ENCODE results near the gene MRPL55.

MRPL55 gene

DNA sequence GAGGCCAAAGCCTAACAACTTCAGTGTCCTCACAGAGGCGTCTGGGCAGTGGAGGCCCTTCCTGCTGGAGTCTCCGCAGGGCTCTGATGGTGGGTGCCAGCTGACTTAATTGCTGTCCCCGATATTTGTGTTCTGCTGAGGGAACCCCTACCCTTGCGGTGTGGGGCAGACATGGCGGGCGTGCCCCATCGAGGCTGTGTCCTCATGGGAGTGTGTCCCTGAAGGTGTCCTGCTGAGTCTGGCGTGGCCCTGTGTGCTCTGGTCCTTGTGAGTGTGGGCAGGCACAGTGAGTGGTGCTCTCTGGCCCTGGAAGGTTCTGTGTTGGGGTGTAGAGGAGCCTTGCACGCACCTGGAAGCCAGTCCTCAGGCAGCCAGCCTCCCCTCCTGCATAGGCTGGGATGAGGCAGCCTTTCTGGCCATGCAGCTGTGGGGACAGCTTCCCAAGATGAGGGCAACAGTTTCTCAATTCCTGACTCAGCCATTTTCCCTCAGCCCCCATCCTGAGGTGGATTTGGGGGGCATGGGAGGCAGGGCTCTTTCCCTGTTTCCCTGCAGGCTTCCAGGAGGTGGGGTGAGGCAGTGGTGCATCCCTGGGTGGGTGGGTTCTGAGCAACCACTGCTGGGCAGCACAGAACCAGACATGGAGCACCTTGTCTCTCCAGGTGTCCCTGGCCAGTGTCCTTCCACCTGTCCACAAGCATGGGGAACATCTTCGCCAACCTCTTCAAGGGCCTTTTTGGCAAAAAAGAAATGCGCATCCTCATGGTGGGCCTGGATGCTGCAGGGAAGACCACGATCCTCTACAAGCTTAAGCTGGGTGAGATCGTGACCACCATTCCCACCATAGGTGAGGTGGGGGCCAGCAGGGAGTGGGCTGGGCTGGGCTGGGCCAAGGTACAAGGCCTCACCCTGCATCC lies 12.4 kb downstream of the MRPL55 start:
- Histone ChIP-seq H3K79me2 (ENCODE audit: insufficient read depth, low read depth) (peaks cover 95% of the 10 kb centered on the region), H3K4me2 (no peak overlapping the region), H3K4me1 (ENCODE audit: low read depth, poor library complexity, severe bottlenecking) (peaks cover 31% of the 10 kb centered on the region), H3K4me3 (IDR thresholded peaks at IDR 0.05; ENCODE audit: insufficient read depth, low read depth, low read length) (no peak overlapping the region), H2AFZ (ENCODE audit: low read depth) (no peak overlapping the region), H3K9ac (no peak overlapping the region), H4K20me1 (ENCODE audit: insufficient read depth) (peaks cover 66% of the 10 kb centered on the region), H3K27me3 (ENCODE audit: insufficient read depth, low read depth) (no peaks in the 10 kb centered on the region), H3K27ac (no peak overlapping the region; the same call in 1 of the 2 replicates), H3K36me3 (ENCODE audit: insufficient read depth) (peaks cover 11% of the 10 kb centered on the region; the same call in 1 of the 2 replicates)
- TF ChIP-seq, protein P1, sequence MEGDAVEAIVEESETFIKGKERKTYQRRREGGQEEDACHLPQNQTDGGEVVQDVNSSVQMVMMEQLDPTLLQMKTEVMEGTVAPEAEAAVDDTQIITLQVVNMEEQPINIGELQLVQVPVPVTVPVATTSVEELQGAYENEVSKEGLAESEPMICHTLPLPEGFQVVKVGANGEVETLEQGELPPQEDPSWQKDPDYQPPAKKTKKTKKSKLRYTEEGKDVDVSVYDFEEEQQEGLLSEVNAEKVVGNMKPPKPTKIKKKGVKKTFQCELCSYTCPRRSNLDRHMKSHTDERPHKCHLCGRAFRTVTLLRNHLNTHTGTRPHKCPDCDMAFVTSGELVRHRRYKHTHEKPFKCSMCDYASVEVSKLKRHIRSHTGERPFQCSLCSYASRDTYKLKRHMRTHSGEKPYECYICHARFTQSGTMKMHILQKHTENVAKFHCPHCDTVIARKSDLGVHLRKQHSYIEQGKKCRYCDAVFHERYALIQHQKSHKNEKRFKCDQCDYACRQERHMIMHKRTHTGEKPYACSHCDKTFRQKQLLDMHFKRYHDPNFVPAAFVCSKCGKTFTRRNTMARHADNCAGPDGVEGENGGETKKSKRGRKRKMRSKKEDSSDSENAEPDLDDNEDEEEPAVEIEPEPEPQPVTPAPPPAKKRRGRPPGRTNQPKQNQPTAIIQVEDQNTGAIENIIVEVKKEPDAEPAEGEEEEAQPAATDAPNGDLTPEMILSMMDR (conservative IDR thresholded peaks at IDR 0.05; ENCODE audit: low read depth, low read length): no peak

DNA sequence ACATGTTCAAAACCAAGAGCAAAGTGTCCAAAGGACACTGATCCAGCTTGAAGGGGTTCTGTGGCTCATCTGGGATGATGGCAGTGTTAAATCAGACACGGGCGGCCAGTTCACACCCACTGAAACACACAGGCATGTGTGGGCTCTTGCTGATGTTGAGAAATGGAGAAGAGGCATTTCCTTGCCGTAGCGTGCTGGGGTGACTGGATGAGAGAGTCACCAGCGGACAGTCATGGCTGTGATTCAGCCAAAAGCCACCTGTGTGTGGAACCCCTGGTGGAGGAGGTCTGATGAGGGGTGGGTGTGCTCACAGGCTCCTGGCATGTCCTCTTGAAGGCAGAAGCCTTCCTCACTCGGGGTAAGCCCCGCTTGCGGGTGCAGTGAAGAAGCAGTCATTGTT lies 13.2 kb downstream of the MRPL55 start:
- Histone ChIP-seq H3K36me3 (ENCODE audit: insufficient read depth) (peaks cover 12% of the 10 kb centered on the region; the same call in 1 of the 2 replicates), H3K27me3 (ENCODE audit: insufficient read depth, low read depth) (no peaks in the 10 kb centered on the region), H3K27ac (no peak overlapping the region), H3K4me1 (ENCODE audit: low read depth, poor library complexity, severe bottlenecking) (peaks cover 31% of the 10 kb centered on the region), H3K9ac (no peak overlapping the region), H4K20me1 (ENCODE audit: insufficient read depth) (peaks cover 67% of the 10 kb centered on the region), H3K79me2 (ENCODE audit: insufficient read depth, low read depth) (peaks cover 95% of the 10 kb centered on the region), H3K4me2 (no peak overlapping the region), H3K4me3 (IDR thresholded peaks at IDR 0.05; ENCODE audit: insufficient read depth, low read depth, low read length) (no peak overlapping the region), H2AFZ (ENCODE audit: low read depth) (no peak overlapping the region)
- TF ChIP-seq, protein P1 (conservative IDR thresholded peaks at IDR 0.05; ENCODE audit: low read depth, low read length): no peak

DNA sequence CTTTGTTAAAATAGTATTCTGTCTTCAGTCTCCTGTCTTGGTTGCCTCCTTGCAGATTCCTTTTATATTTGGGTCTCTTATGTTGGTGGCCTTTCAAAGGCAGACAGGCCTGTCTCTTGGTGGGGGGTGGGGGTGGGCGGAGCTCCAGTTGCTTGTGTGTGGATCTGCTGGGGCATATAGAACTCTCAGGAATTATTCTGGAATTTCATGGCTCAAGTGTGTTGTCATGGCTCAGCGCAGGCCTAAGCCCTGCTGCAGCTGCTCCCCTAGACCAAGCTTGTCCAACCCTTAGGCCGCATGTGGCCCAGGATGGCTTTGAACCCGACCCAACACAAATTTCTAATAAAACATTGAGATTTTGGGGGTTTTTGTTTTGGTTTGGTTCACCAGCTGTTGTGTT lies 13.9 kb downstream of the MRPL55 start:
- Histone ChIP-seq H4K20me1 (ENCODE audit: insufficient read depth) (peaks cover 75% of the 10 kb centered on the region), H3K4me2 (no peak overlapping the region), H3K9ac (no peak overlapping the region), H2AFZ (ENCODE audit: low read depth) (no peak overlapping the region), H3K79me2 (ENCODE audit: insufficient read depth, low read depth) (peaks cover 97% of the 10 kb centered on the region), H3K27ac (no peak overlapping the region), H3K4me1 (ENCODE audit: low read depth, poor library complexity, severe bottlenecking) (peaks cover 31% of the 10 kb centered on the region), H3K27me3 (ENCODE audit: insufficient read depth, low read depth) (no peaks in the 10 kb centered on the region), H3K4me3 (IDR thresholded peaks at IDR 0.05; ENCODE audit: insufficient read depth, low read depth, low read length) (no peak overlapping the region), H3K36me3 (ENCODE audit: insufficient read depth) (peaks cover 12% of the 10 kb centered on the region; the same call in 1 of the 2 replicates)
- TF ChIP-seq, protein P1 (conservative IDR thresholded peaks at IDR 0.05; ENCODE audit: low read depth, low read length): no peak

DNA sequence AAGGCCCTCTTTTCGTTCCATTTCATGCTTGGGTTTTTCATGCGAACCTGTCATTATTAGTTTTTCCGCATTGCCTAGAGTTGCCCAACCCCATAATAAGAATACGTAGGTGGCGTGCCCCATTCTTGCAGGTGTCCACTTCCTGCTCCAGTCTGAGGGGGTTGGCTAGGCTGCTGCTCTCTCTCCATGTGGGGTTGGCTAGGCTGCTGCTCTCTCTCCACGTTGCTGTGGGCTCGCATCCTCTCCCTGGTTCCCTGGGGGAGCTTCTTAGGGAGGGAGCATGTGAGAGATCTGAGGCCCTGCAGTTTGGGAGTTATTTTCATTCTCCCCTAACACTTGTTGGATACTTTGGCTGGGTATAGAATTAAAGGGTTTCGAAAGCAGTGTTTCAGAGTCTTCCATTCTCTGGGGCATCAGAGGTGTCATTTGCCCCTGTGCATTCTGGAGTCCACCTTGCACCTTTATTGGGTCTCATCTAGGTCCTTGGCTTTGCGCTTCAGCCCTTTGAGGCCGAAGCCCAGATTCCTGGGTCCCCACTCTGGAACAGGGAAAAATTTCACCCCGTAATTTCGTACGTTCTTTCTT lies 14.6 kb downstream of the MRPL55 start:
- TF ChIP-seq, protein P1 (conservative IDR thresholded peaks at IDR 0.05; ENCODE audit: low read depth, low read length): no peak
- peaks cover 34% of the 10 kb centered on the region for H3K4me1 ChIP-seq (ENCODE audit: low read depth, poor library complexity, severe bottlenecking)
- no peak overlapping the region for H3K9ac ChIP-seq
- peaks cover 12% of the 10 kb centered on the region; the same call in 1 of the 2 replicates for H3K36me3 ChIP-seq (ENCODE audit: insufficient read depth)
- peaks cover 81% of the 10 kb centered on the region for H4K20me1 ChIP-seq (ENCODE audit: insufficient read depth)
- no peak overlapping the region for H3K4me3 ChIP-seq (IDR thresholded peaks at IDR 0.05; ENCODE audit: insufficient read depth, low read depth, low read length)
- H2AFZ ChIP-seq (ENCODE audit: low read depth): no peak overlapping the region
- H3K27ac ChIP-seq: no peak overlapping the region
- peaks cover 97% of the 10 kb centered on the region for H3K79me2 ChIP-seq (ENCODE audit: insufficient read depth, low read depth)
- H3K4me2 ChIP-seq: no peak overlapping the region
- H3K27me3 ChIP-seq (ENCODE audit: insufficient read depth, low read depth): no peaks in the 10 kb centered on the region
